GM12874 (cell line): Measurements from ENCODE around the gene FAM13C.

Experiments
- TF ChIP-seq, protein P1 (sequence below): IDR thresholded peaks from 2 replicates; pipeline ENCODE4 v1.5.1; 2011; ENCODE audit warnings: low read depth, mild to moderate bottlenecking, control low read depth, low read length, moderate library complexity; ENCODE audit not compliant: insufficient read depth

The FAM13C gene

DNA sequence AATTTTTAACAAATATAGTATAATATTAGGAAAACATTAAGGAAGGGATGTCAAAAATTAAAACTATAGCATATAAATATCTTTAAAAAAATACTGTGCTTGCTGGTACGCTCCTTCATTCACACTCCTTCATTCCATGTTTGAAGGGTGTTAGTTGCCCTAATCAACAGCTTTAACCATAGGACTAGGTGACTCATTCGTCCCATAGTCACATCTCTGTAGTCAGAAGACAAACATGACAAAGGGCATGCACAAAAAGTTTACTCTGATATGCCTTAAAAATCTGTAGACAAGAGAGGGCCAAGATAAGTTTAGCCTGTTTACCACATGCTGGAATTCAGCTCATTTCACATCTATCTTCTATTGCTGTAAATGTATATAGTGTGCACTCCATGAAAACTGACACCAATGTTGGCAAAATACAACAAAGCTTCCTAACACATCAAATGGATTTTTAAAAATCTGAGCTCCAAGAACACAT, 646 bp downstream of the FAM13C start:
- TF ChIP-seq, protein P1, sequence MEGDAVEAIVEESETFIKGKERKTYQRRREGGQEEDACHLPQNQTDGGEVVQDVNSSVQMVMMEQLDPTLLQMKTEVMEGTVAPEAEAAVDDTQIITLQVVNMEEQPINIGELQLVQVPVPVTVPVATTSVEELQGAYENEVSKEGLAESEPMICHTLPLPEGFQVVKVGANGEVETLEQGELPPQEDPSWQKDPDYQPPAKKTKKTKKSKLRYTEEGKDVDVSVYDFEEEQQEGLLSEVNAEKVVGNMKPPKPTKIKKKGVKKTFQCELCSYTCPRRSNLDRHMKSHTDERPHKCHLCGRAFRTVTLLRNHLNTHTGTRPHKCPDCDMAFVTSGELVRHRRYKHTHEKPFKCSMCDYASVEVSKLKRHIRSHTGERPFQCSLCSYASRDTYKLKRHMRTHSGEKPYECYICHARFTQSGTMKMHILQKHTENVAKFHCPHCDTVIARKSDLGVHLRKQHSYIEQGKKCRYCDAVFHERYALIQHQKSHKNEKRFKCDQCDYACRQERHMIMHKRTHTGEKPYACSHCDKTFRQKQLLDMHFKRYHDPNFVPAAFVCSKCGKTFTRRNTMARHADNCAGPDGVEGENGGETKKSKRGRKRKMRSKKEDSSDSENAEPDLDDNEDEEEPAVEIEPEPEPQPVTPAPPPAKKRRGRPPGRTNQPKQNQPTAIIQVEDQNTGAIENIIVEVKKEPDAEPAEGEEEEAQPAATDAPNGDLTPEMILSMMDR, result no peak

DNA sequence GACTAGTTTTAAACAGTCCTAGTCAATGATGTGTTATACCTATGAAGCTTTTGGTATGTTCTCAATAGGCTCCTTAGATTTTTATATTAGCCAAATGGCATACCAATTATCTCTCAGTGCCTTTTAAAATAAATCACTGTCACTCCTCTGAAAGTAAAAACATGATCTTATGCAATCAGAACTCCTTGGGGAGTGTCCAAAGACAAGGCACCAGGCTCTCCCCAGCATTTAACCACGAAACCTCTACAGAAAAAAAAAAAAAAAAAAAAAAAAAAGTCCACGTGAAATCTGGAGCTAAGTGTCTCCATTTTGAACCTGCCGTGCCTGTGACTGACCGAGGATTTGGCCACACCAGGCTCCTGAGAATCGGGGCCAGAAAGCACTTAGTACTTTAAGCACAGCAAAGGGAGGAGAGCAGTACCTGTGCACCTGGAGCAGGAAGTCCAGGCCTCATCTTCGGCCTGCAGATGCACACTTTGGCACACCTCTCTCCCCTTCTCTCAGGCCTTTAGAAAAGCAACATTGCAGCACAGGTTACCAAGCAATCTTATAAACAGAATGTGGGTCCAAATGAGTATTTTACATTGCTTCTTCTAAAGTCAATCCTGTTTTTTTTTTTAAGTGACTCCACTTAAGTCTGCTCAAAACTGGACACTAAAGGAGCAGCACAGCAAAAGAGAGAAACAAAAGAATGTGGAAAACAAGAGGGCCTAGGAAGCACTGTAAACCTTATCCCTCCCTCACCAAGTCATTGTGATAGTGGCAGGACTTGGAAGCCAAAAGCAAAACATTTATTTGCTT, 1.5 kb downstream of the FAM13C start:
- TF ChIP-seq, protein P1, result no peak

DNA sequence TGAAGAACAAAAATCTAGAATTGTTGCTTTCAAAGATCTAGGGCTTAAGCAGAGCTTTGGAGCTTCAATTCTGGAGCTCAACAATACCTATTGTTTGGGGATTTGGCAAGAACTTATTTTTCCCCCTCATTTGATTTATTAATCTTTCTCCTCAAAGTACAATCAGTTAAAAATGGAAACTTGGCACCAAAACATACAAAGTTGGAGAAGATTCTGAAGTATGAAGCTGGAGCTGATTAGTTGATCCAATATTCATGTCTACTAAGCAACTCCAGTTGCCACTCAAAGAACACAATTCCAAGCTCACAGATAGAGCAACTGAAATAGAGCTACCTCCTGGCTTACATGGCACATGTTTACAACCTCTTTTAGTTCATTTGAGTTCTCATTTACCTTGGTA, 3.8 kb downstream of the FAM13C start:
- TF ChIP-seq, protein P1, result no peak

DNA sequence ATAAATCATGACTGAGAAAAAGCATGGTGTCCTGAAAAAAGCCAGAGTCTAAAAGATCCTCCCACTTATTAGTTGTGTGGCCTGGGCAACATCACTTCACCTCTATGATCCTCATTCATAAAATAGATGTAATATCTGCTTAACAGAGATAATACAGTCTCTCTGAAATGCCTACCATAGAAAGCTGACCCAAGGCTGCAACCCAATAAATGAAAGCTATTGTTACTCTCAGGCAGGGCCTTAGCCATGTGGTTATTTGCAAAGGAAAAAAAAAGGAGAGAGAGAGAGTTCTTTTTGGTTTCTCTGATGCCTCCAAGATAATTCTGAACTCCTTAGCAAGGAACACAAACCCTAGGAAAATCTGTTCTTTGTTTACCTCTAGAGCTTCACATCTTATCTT, 7.9 kb downstream of the FAM13C start:
- TF ChIP-seq, protein P1, result no peak

DNA sequence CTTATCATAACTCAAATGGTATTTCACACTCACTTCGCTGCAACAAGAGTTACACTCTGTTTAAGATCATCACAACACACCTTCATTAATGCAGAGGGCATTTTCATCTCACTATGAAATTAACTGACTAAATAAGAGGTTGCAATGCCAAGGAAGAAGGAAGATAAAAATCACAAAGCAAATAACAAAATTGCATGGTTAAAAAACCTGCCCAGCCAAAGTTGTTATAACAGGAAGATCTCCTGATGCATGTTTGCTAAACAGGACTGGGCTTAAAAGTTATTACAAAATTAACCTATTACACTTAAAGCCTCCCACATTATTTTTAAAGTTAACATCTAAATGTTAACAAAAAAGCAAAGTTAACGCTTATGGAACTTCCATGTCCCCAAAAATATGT, 11.8 kb downstream of the FAM13C start:
- TF ChIP-seq, protein P1, result no peak

DNA sequence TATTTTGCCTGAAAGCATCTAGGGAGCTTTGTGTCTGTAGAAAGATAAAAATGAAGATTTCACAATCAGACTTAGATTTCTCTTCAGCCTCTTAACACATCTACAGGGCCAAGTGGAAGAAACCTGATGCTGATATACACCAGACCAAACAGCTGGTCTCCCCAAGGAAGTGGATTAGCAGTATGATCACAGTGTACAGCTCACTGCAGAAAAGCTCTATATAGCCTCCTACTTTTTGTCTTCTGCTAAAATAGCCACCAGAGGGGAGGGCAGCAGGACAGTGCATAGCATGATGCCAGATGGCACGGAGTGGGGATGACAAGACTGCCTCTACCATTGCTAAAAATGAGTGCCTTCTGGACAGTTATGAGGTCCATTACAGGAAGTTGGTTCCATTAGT, 16.0 kb downstream of the FAM13C start:
- TF ChIP-seq, protein P1, result no peak

DNA sequence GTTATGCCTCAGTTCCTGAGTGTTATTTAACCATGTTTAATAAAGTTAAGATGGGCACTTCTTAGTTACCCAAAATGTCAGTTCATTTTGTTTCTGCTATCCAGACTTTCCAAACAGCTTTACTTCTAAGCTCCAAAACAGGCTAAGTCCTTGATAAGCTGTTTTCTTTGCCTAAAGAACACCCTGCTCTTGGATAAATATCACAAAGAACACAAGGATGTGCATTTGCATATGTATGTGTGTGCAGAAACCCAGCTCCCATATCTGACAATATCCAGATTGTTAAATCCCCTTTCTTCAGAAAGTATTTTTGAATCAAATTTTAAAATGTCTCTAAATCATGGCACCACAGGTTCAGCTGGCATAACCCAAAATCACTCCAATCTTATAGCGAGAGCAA, 19.6 kb downstream of the FAM13C start:
- TF ChIP-seq, protein P1, result no peak
